ENCODE results near the gene ANLN.

ANLN gene, protein sequence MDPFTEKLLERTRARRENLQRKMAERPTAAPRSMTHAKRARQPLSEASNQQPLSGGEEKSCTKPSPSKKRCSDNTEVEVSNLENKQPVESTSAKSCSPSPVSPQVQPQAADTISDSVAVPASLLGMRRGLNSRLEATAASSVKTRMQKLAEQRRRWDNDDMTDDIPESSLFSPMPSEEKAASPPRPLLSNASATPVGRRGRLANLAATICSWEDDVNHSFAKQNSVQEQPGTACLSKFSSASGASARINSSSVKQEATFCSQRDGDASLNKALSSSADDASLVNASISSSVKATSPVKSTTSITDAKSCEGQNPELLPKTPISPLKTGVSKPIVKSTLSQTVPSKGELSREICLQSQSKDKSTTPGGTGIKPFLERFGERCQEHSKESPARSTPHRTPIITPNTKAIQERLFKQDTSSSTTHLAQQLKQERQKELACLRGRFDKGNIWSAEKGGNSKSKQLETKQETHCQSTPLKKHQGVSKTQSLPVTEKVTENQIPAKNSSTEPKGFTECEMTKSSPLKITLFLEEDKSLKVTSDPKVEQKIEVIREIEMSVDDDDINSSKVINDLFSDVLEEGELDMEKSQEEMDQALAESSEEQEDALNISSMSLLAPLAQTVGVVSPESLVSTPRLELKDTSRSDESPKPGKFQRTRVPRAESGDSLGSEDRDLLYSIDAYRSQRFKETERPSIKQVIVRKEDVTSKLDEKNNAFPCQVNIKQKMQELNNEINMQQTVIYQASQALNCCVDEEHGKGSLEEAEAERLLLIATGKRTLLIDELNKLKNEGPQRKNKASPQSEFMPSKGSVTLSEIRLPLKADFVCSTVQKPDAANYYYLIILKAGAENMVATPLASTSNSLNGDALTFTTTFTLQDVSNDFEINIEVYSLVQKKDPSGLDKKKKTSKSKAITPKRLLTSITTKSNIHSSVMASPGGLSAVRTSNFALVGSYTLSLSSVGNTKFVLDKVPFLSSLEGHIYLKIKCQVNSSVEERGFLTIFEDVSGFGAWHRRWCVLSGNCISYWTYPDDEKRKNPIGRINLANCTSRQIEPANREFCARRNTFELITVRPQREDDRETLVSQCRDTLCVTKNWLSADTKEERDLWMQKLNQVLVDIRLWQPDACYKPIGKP

GRCh38 chr7:36389371-36390198, at the start of gene ANLN:
Gene ANLN, plus strand, starts transcription at chr7:36389862. Its CDS starts 165 bp downstream, at chr7:36390027.
- DNase-seq (ENCODE audit: low spot score), result peak; percentile 87

DNA sequence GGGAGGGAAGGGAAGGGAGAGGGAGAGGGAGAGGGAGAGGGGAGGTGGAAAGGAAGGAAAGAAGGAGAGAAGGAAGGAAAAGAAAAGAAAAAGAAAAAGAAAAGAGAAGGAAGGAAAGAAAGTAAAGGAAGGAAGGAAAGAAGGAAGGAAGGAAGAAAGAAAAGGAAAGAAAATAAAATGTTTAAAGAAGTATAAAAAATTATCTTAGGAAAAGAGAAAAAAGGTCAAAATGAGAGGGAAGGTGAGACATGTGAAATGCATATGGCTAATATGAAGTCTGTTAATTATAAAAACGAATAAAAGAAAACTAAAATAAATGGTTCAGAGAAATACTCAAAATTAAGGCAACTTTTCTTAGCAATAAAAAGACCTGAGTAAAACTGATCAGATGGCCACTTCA, 46.1 kb upstream of the ANLN start:
- no peak for DNase-seq (ENCODE audit: low spot score)

DNA sequence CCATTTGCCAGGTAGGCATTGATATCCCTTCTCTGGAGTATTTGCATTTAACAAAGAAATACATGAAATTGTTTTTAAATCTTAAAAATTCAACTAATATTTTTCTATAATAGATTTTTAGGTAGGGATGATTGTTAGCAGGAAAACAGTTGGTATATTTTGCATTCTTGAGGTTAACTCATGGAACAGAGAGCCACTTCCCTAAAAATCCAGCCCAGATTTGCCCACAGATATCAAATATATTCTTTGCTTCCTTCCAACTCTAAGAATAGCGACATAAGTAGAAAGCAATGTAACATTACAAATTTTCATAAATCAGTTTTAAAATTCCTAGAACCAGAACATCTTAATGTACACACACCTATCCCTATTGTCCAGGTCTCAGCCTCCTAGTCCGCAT, 45.0 kb upstream of the ANLN start:
- DNase-seq (ENCODE audit: low spot score), result no peak

DNA sequence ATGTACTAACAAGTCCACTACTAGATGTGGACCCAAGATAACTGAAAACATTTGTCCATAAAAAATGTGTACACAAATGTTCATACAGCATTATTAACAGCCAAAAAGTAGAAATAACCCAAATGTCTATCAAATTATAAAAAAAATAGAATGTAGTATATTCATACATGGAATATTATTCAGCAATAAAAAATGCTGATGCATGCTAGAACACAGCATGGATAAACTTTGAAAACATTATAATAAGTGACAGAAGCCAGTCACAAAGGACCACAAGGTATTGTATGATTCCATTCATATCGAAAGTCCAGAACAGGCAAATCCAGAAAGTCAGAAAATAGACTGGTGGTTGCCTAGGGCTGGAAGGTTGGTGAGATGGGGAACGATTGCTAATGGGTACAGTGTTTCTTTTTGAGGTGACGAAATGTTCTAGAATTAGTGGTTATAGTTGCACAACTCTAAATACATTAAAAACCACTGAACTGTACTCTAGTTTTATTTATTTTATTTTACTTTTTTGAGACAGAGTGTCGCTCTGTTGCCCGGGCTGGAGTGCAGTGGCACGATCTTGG, 43.3 kb upstream of the ANLN start:
- DNase-seq (ENCODE audit: low spot score), result no peak

- DNase-seq (ENCODE audit: low spot score), result no peak
Measured at GRCh38 chr7:36348256-36348655, 41.4 kb upstream of the ANLN start.

DNA sequence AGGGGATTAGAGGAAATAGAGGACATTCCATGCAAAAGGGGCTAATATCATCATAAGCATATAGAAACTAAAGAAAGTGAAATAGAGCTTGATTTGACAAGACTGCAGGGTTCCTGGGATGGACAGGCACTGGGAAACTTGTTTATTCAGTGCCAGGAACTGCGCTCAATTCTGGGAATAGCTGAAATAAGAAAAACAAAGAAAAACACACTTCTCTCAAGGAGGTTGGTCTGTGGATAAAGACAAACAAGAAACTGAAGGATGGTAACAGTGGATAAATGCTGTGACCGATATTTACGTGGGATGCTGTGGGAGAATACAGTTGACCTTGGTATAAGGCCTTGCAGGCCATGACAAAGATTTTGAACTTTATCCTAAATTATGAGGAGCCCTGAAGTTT, 40.9 kb upstream of the ANLN start:
- no peak for DNase-seq (ENCODE audit: low spot score)

GRCh38 chr7:36349626-36350025, 40.0 kb upstream of the ANLN start:
- no peak for DNase-seq (ENCODE audit: low spot score)

- DNase-seq (ENCODE audit: low spot score), result no peak
Measured at GRCh38 chr7:36355490-36355889, 34.2 kb upstream of the ANLN start.

GRCh38 chr7:36357054-36357453, 32.6 kb upstream of the ANLN start:
- no peak for DNase-seq (ENCODE audit: low spot score)

- no peak for DNase-seq (ENCODE audit: low spot score)
Measured at GRCh38 chr7:36358589-36358988, 31.1 kb upstream of the ANLN start.

DNA sequence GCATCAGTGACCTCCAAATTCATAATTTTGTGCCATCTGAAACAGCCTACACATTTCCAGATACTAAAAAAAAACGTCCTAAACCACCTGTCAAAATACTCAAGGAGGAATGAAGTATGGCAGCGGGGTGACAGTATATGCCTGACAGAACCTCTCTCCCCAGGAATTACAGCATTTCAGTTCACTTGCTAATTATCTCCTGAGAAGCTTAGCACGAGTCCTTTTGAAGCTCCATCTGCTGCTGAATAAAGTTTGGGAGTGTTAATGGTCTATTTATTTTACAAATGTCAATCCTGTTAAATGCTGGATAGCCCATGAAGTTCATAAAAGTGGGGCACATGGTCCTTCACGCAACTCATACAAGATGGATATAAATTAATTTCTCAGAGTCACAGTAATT, 29.4 kb upstream of the ANLN start:
- DNase-seq (ENCODE audit: low spot score), result no peak

DNA sequence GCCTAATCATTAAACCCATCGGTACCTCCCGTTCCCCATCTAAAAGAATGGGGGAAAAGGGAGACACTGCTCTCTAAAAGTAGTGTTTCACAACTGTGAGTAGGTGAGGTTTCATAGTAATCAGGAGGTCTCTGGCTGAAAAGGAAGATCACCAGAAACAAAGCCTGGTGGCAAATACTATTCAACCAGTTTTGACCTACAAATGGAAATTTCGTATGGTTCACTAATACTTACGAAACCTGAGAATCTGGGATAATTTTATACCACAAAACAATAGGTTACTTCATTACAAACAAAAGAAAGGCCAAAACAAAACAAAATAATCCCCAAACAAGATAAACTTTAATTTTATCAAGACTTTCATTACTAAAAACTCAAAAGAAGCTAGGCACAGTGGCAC, 28.4 kb upstream of the ANLN start:
- DNase-seq (ENCODE audit: low spot score), result no peak

DNA sequence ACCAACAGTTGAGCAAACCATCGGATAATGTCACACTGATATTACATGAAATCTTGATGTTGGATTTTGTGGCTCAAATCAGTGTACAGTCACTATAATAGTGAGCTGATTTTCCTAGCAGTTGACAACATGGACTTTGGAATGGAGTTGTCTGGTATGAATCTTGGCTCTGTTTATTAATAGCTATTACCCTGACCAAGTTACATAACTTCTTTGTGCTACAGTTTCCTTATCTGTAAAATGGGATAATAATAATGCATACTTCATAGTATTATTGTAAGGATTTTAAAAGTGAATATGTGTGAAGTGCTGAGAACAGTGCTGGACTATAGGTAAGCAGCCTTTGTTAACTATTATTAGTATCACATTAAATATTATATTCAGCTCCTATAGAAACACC, 26.1 kb upstream of the ANLN start:
- DNase-seq (ENCODE audit: low spot score), result no peak

- DNase-seq (ENCODE audit: low spot score), result no peak
Measured at GRCh38 chr7:36366005-36366717, 23.5 kb upstream of the ANLN start.

DNA sequence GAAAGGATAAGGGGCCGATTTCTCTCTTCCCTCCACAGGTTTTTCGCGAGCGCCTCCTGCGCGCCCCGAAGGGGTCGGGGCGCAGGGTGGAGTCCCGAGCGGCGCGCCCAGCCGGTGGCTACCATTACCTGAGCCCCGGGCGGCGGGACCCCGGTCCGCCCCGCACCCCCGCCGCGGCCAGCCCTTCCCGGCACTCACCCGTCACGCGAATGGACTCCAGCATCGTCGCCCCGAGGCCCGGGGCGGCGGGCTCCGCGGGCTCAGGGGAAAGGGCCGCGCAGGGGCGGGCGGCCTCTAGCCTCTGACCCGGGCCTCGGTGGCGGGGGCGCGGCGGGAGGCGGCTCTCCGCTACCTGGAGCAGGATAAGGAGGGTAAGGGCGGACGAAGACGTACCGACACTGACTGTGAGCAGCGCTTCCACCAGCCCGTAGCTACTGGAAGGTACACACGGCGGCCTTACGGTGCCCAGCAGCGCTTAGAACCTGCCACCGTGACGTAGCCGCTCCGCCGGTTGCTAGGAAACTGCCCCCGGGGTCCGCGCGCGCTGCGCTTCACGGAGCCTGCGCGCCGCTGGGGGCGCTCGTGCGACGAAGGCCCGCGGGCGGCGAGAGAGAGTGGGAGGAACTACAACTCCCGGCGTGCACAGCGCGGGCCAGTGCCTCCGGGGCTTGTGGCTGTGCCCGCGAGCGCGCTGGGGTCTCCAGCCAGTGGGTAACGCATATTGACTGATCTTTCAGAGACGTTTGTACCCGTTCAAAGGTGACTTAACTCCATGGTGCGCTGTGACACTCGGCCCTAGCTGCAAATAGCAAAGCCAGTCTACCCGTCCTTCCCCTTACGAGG, 22.7 kb upstream of the ANLN start:
- peak; percentile 90 for DNase-seq (ENCODE audit: low spot score)

DNA sequence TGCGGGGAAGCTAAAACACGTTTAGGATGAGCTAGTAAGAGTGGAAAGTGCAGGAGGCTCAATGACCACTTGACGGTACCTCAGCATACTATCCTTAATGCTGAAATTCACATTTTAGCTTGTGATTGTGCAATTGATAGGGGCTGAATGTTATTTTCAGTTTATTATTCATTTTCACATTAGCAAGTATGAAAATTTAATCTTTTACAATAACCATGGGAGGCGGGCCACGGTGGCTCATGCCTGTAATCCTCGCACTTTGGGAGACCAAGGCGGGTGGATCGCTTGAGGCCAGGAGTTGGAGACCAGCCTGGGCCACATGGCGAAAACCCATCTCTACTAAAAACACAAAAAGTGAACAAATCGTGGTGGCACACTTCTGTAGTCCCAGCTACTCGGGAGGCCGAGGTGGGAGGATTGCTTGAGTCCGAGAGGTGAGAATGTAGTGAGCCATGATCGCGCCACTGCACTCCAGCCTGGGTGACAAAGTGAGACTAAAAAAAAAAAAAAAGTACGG, 22.0 kb upstream of the ANLN start:
- DNase-seq (ENCODE audit: low spot score), result no peak

DNA sequence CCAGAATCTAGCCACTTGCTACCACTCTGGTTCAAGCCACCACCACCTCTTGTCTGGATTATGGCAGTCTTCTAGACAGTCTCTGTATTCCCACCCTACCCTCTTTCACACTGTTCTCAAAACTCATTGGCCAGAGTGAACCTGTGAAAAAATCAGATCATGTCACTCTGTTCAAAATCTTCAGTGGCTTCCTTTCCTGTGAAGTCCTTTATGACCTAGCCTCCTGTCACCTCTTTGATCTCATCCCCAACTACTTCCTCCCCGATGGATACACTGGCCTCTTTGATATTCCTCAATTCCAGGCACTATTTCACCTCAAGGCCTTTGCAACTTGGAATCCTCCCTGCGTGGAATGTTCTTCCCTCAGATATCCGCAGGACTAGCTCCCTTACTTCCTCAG, 21.2 kb upstream of the ANLN start:
- DNase-seq (ENCODE audit: low spot score), result no peak

DNA sequence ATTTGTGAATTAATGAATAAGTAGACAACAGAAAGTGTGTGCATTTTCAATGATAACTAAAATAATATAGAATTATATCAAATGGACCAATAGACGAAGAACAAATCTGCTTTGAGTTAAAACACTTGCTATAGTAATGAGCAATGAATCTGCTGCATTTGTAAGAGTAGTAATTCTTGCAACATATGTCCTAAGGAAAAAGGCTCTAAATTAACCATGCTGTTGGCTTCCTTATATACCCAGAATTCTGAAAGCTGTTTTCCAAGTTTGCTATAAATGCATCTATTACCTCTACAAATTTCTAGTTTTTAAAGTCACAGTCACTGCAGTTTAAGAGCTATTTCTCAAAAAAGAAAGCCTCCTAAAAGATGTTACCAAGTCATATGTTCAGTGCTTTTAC, 20.5 kb upstream of the ANLN start:
- no peak for DNase-seq (ENCODE audit: low spot score)

DNA sequence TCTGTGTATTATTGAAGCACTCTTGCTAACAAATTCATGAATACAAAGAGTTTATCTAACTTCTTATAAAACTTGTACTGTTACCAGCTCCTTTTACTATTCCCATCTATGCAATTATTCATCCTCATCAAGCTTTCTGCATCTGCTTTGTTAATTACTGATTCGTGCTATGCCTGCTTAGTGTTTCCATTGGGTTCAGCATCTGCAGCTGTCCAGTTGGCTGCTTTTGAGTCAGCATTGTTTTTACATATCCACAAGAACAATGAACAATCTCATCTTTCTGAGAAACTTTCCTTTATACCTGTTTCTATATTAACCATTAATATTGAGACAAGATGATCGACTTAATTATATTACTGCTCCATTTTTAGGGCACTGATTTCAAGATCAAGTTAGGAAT, 19.6 kb upstream of the ANLN start:
- DNase-seq (ENCODE audit: low spot score), result no peak

DNA sequence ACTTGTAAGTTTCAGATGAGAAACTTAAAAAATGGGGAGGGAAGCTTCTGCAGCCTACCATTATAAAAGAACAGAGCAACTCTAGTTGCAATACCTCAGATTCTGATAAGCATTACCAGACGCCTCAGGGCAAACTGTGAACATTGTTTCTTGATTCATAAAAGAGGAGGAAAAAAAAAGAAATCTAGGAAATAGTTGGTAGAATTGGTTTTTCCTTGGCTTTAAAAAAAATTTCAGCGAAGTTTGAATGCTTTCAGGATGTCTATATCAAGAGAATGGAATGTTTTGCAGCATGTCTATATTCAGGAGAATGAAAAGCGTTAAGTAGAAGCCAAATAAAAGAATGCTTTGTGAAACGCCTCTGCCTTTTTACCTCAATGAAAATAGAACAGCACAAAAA, 17.5 kb upstream of the ANLN start:
- no peak for DNase-seq (ENCODE audit: low spot score)

Data from hematopoietic multipotent progenitor cell treated with erythropoietin and hydrocortisone succinate and interleukin-3 and kit ligand, for 15 days (in vitro differentiated cells).